AG10803 (cell line): ENCODE data around the gene CCR1.
A peak's percentile ranks its signal among the peaks of the same experiment; 100 is the strongest.

Source experiments
- DNase-seq: peaks from one replicate; pipeline ENCODE4 v3.0.0; 2010; ENCODE audit warnings: low read depth
- H3K4me3 ChIP-seq: 2 replicates; pipeline ENCODE4 v1.5.1; 2011; ENCODE audit warnings: mild to moderate bottlenecking, low read length, control low read depth
- CTCF ChIP-seq: conservative IDR thresholded peaks from 2 replicates; pipeline ENCODE4 v1.5.1; 2011; ENCODE audit warnings: mild to moderate bottlenecking, low read length, control low read depth, inconsistent platforms

The CCR1 gene

GRCh38 chr3:46238386-46238785, 30.3 kb upstream of the CCR1 start:
- H3K4me3 ChIP-seq: no peak overlapping the region
- no peak for TF ChIP-seq CTCF
- no peak for DNase-seq

- no peak for DNase-seq
- H3K4me3 ChIP-seq: no peak overlapping the region
- TF ChIP-seq CTCF: no peak
Observed at GRCh38 chr3:46236294-46237054, 28.4 kb upstream of the CCR1 start.

DNA sequence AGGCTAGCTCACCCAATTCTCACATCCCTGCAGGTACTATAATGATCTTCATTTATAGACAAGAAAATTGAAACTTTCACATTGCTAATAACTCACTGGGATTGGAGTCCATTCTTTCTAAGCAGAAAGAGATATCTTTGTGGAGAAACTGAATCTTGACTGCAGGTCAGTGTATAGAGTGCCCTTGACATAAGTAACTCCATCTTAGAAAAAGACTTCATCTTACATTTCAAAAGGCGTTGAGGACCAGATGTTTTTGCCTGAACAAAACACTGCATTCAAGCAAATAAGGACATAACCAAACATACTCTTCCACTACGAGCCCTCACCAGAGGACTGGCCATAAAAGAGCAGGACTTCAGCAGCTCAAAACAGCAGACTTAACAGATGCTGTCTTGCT, 27.3 kb upstream of the CCR1 start:
- no peak for TF ChIP-seq CTCF
- no peak for DNase-seq
- H3K4me3 ChIP-seq: no peak overlapping the region

DNA sequence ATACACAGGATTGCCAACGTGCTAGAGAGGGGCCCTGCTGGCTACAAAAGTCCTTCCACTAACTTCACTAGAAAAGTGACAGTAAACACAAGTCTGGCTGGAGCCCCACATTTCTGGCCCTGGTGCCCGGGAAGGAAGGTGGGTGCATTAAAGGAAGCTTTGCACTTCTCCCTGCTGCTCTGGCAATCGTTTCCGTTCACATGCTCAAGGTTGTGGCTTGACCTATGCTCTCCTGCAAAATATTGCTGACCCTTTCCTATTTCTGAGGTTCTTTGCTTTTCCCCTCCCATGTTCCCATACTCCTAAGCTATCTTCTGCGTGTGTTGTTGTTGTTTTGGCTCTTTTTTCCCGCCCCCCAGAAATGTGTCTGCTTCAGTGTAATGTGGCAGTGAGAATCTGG, 25.1 kb upstream of the CCR1 start:
- no peak for TF ChIP-seq CTCF
- H3K4me3 ChIP-seq: no peak overlapping the region
- DNase-seq: no peak

GRCh38 chr3:46231323-46231722, 23.2 kb upstream of the CCR1 start:
- TF ChIP-seq CTCF: no peak
- no peak for DNase-seq
- no peak overlapping the region for H3K4me3 ChIP-seq

DNA sequence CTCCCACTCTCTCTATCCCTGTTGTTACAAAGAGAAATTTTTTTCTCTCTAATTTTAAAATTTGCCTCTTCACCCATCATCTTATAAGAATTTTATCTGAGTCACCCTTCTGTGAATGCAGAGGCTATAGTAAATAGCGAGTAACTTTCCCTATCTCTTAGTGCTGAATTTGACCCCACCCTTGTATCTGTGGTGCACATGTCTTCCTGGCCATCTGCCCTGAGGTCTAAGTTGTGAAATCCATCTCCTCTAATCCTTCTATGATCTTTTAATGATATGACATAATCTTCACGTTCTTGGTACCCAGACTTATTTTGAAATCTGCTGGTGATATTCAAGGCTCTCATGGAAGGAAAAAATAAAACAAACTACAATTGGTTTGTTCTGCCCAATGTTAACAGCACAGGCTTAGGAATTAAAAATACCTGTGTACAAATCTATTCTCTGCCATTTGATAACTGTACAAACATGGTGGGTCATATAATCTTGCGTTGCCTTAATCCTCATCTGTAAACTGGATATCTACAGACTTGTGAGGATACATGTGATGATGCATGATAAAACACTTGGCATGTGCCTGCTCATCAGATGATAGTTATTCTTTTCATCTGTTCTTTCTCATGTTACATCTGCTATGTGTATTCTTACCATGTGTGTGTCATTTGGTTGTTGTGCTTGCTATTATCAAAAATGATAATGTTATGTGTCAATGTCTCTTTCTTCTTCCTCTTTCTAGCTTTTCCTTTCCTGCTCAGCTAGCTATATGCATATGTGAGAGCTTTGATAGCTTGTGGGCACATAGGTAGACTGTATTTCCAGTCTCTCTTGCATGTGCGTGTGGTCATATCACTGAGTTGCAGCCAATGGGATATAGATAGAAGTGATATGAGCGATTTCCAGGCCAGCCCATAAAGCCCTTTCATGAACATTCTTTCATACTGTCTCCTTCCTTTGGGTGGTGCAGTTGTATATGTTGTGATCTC, 20.4 kb upstream of the CCR1 start:
- H3K4me3 ChIP-seq: no peak overlapping the region
- no peak for TF ChIP-seq CTCF
- DNase-seq: peak; percentile 84
